NOMO-1 (cell line): Measurements from ENCODE around the gene DYNC2I2.

Experiments
- DNase-seq, 2 experiments: peaks; one replicate each; lab custom pipeline; 2025; ENCODE audit not compliant: unreplicated experiment in 2 of 2; lab: John Stamatoyannopoulos, UW

The DYNC2I2 gene

DNA sequence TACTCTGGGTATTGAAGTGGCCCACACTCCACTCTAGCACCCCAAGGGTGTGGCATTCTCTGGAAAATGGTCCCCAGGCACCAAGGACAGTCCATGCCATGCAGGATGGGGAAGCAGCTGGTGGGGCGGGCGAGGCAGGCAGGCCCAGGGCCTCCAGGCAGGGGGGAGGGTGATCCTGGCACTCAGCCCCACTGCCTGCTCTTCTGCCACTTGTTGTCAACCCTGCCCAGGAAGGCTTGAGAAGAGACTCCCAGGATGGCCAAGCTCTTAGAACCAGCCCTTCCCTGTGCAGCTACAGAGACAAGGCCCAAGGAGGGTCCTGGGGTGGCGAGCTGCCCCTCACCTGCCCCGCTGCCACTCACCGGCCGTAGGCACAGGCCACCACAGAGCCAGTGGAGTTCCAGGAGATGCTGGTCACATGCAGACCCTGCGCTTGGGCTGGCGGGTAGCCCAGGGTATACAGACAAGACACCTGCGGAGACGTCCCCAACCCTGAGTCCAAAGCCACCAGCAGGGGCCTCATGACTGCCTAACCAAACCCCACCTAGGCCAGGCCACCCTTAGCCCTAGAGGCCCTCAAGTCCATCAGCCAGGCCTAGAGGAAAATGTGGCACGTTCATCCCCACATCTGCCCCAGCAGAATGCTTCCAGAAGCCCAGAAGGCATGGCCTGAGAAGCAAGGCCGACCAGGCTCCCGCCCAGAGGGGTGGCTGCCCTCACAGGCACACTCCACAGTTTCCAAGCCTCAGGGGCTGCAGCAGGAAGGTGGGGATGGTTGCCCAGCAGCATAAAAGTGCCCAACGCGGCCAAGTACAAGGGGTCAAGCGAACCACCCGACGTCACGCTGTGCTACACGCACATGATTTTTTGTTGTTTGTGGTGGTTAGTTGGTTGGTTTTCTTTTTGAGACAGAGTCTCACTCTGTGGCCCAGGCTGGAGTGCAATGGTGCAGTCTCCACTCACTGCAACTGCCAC, 19.8 kb downstream of the DYNC2I2 start:
- no peak for DNase-seq

DNA sequence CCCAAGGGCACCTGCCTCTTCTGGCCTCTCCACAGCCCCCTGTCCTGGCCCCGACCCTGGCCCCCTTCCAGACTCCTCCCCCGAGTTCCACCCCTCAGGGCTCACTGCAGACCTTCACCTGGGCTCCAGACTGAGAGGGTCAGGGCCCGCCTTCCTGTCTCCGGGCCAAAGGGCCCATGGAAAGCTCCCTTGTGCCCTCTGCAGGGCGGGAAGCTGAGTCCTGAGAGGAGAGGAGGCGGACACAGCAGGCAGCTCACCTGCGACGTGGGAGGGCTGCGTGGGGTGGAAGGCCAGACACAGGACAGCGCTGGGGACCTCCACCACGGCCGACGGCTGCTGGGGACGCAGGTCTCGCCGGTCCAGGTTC, 20.6 kb downstream of the DYNC2I2 start:
- DNase-seq, result no peak

DNA sequence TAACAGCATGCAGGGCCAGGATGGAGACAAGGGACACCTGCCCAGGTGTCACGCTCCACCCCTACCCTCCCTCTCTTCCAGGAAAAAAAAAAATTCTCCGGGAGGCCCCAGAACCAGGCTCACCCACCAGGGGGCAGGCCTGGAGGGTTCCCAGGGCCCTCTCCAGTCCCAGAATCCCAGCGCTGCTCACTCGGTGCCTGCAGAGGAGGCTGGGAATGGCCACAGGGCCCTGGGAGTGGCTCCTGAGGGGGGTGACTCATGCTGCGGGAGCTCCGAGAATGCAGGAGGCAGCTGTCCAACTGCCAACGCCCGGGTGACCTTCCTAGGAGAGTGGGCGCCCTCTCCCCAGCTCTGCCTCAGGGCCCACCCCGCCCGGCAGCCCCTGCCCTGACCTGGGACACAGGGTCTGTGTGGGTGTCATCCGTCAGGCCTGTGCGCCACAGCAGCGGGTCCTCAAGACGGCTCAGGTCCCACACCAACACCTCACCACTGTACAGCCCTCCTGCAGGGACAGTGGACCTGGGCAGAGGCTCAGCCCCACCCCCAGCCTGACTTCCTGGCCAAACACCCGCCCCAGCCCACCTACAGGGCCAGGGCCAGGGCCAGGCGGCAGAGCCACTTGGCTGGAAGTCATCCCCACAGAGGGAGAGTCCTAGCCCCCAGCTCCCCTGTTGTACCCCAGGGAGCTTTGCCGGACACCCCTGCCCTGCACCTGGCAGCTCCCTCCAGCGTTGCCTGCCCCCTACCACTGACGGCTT, 21.2 kb downstream of the DYNC2I2 start:
- DNase-seq, result no peak

DNA sequence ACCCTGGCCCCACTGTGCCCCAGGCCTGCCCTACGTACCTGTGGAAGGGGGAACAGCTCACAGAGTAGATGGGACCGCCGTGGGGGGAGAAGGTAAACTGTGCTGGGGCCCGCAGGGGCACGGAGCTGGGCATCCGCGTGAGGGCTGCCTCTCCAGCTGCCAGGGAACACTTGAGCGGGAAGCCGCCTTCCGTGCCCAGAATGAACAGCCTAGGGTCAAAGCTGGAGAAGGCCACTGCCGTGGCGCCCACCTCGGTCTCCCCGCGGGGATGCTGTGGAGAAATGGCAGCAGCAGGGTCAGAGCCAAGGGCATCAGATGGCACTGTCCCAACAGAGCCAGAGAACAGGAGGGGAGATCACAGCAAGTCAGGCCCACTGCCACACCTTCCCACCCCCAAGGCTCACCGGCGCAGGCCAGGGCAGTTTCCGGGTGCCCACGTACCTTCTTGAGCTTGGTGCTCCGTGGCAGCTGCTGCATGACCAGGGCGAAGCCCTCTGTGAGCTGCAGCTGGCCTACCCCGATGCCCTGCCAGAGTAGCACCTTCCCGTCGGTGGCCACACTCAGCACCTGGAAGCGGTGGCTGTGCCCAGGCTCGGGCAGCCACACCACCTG, 21.9 kb downstream of the DYNC2I2 start:
- no peak for DNase-seq

DNA sequence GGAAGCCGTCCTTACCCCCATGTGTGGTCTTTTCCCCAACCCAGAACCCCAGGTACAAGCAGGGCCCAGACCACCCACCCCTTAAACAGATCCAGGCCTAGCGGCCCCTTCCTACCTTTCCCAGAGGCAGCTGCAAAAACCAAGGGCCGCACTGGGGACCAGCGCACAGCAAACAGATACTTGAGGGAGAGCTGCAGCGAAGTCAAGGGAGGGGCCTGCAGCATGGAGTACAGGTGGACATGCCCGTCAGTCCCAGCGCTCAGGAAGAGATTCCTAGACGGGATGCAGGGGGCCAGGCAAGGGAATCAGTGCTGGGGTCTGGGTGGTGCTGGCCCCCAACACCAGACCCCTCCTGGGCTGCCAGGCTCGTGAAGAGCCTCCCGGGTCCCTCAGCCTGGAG, 22.5 kb downstream of the DYNC2I2 start:
- no peak for DNase-seq

DNA sequence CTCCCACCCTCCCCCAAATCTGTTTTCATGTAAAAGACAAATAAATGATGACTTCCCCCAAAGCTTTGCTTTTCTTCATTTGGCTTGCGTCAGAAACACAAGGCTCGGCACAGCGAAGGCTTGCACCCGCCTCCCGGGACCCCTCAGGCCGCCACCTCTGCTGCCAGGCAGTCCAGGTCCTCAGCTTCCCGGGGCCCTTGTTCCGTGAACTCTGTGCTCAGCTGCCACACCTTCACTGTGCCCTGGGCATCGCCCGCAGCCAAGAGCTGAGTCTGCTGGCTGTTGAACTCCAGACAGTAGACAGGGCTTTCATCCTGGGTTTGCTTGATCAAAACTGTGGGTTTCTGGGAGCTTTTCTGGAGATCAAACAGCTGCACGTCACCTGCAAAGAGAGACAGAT, 23.0 kb downstream of the DYNC2I2 start:
- no peak for DNase-seq

DNA sequence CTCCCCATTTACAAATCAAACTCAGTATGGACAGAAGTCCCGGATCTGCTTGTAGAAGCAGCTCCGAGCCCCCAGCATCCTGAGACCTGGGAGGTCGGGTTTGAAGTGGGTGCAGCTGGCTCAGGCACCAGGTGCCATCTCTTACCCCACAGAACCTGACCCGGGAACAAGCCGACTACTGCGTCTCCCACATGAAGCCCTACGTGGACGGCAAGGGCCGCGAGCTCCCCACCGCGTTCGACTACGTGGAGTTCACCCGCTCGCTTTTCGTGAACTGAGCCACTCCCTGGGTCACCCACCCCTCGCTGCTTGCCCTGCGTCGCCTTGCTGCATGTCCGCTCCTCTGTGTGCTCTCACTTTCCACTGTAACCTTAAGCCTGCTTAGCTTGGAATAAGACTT, 23.6 kb downstream of the DYNC2I2 start:
- no peak for DNase-seq

DNA sequence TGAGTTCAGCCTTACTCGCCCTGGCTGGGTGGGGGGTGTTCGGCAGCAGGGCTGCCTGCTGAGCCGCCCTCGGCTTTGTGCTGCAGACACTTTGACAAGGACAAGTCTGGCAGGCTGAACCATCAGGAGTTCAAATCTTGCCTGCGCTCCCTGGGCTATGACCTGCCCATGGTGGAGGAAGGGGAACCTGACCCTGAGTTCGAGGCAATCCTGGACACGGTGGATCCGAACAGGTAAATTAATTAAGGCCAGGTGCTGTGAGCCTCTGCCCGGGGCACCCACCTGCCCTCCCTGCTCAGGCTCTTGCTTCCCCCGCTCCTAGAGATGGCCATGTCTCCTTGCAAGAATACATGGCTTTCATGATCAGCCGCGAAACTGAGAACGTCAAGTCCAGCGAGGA, 24.2 kb downstream of the DYNC2I2 start:
- no peak for DNase-seq

DNA sequence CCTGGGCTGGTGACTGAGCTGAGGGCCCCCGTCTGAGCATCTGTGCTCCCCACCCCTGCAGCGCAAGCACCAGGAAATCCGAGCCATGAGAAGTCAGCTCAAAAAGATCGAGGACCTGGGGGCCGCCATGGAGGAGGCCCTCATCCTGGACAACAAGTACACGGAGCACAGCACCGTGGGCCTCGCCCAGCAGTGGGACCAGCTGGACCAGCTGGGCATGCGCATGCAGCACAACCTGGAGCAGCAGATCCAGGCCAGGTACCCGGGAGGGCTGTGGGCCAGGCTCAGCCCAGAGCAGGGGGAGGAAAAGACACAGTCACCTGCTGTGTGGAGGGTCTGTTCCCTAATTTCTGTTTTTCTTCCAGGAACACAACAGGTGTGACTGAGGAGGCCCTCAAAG, 24.6 kb downstream of the DYNC2I2 start:
- DNase-seq, result no peak

DNA sequence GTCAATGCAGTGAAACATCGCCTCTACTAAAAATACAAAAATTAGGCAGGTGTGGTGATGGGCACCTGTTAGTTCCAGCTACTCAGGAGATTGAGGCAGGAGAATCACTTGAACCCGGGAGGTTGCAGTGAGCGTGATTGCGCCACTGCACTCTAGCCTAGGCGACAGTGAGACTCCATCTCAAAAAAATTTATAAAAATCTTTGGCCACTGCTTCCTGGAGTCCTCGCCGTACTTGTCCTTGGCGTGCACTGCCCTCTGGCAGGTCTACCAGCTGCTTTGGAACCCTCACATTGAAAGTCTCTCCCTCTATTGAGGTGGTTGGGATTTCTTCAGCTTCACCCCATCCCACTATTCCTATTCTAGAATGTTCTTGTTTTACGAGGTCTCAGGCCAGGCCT, 25.0 kb downstream of the DYNC2I2 start:
- no peak for DNase-seq

DNA sequence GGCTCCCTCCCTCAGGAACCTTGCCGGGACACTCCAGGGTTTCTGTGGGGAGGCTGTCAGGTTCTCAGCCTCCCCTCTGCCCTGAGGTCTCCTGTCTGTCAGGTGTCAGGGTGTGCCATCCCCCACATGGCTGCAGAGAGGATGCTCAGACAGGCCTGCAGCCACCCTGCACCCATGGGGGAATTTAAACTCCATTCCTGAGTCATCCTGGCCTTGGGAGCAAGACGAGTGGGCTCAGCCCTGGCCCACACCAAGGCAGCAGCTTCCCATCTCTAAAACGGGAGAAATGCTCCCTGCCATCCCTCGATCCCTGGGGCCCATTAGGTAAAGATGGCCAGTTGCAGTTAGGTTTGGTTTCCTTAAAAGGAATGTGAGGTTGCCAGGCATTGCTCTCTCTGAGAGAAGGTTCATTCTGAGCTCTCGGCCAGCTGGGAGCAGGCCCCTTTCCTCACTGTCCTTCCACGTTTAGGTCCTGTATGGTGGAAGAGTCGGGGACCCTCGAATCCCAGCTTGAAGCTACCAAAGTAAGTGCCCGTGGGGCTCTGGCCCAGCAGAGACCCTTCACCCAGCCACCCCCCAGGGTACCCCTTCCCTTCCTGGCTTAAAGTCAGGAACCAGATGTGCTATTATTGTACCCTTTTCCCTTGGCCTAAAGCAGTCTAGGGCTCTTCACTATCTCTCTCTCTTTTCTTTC, 26.6 kb downstream of the DYNC2I2 start:
- DNase-seq, result no peak

DNA sequence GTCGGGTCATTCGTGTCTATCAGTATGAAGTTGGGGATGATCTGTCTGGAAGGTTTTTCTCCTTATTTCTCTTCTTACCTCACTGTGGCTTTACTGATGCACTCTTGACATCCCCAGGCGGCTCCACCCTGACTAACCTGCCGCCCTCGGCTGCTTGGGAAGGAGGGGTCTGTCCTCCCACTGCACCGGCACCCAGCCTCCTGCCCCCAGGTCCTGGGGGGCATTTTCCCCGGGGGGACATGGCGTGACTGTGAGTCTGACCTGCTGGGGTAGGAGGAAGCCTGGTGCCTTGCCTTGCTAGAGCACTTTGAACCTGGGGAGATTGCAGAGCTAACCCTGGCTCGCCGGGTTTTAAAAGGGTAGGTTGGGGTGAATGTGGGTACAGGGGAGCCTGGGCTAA, 27.5 kb downstream of the DYNC2I2 start:
- DNase-seq, result no peak

DNA sequence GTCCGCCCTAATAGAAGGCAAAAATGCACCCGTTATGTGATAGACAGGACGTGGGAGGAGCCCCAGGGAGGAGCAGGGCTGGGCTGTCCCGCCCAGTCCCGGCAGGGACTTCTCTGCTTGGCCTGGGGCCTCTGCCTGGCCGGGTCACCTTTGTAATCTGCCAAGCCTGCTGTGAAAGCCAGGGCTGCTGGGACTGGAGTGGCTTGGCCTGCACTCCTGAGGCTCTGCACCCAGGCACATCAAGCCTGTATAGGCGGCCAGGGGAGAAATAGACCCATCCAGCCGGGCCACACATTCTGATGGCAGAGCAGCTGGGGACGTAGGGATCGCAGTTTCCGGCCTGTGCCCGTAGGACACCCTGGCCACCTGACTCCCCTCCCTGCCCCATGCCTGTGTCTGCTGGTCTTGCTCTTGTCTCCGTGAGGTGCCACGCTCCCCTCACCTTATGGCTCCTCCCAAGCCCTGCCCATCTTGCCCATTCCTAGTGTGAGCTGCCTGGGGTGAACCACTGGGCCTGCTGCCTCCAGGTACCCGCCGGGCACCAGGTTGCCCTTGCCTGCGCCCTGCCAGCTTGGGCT, 28.1 kb downstream of the DYNC2I2 start:
- DNase-seq, result no peak

DNA sequence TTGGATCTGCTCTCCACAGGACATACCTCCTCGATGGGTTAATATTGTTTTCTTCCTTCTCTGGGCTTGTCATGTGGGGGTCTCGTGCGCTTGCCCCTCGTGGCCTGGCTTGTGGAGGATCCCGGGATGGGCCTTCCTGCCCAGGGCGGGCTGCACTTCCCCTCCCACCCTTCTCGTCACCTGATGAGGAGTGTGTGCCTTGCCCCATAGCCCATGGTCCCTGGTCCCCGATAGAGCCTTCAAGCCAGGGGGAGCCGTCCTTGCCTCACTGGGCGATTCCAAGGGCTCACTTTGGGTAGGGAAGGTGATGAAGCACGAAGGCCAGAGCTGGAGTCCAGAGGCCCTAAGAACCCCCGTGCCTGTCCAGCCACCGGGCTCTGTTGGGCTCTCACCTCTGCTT, 28.7 kb downstream of the DYNC2I2 start:
- no peak for DNase-seq

DNA sequence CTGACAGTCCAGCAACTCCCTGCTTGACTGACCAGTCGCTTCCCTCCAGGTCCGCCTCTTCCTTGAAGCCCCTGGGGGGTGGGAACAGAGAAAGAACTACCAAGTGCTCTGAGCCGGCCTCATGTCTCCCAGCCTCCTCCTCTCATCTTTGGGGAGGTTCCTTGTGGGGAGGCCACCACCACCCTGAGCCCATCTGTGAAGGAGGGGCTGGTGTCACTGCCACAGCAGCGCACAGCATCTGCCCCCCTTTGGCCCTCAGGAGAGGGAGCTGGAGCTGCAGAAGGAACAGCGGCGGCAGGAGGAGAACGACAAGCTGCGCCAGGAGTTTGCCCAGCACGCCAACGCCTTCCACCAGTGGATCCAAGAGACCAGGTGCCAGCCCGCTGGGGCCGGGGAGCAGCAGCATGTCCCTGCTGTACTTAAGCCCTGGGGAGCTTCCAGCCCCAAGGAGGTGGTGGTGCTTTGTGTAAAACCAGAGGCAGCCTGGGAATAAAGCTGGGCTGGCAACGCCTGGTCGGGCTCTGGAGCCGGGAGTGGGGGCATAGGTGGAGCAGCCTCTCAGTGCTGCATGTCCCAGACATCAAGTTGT, 29.4 kb downstream of the DYNC2I2 start:
- no peak for DNase-seq

DNA sequence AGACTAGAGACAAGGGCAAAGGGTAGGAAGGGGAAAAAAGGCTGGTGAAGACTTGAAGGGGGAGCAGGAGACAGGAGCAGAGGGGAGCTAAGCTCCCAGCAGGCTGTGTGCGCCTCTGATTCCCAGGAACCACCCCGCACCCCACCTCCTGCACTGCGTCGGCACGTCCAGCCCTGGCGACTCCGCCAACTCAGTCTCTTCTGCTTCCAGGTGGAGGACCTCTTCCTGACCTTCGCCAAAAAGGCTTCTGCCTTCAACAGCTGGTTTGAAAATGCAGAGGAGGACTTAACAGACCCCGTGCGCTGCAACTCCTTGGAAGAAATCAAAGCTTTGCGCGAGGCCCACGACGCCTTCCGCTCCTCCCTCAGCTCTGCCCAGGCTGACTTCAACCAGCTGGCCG, 30.5 kb downstream of the DYNC2I2 start:
- DNase-seq, result no peak

DNA sequence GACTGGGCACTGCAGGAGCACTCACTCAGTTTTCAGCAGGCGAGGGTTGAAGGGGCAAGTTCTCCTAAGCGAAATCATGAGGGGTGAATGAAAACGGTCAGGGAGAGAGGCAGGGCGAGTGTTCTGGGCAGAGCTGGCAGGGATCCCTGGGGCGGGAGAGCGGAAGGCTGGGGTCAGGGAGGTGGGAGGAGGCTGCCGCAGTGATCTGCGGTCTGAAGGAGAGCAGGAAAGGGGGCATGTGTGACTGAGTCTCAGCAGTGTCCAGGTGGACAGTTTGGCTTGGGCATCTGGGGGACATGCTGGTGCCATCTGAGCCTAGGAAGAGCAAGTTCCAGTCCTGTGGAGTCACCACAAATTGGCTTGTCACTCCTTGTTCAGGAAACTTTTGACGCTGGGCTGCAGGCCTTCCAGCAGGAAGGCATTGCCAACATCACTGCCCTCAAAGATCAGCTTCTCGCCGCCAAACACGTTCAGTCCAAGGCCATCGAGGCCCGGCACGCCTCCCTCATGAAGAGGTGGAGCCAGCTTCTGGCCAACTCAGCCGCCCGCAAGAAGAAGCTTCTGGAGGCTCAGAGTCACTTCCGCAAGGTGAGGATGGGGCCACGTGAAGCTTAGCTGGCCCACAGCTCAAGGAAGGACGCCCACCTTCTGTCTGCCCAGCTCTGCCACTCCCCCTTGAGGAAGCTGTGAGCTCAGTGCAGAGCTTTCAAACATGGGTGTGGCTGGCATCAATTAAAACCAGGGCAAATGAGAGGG, 31.1 kb downstream of the DYNC2I2 start:
- no peak for DNase-seq

DNA sequence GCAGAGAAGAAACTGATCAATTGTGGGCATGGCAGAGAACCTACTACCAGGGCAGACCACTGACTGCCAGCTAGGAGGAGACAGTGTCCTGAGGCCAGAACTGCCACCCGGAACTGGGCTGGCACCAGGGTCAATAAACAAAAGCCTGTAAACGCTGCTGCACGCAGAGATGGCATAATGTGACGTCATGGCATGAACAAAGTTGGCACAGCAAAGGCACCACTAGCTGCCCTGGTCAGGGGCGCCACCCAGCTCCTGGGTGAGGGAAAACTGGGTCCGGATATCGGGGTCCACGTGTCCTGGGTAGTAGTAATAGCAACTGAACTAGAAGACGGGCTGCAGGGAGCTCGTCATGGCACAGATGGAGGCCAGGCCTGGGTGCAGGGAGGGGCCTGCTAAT, 32.1 kb downstream of the DYNC2I2 start:
- DNase-seq, result no peak

DNA sequence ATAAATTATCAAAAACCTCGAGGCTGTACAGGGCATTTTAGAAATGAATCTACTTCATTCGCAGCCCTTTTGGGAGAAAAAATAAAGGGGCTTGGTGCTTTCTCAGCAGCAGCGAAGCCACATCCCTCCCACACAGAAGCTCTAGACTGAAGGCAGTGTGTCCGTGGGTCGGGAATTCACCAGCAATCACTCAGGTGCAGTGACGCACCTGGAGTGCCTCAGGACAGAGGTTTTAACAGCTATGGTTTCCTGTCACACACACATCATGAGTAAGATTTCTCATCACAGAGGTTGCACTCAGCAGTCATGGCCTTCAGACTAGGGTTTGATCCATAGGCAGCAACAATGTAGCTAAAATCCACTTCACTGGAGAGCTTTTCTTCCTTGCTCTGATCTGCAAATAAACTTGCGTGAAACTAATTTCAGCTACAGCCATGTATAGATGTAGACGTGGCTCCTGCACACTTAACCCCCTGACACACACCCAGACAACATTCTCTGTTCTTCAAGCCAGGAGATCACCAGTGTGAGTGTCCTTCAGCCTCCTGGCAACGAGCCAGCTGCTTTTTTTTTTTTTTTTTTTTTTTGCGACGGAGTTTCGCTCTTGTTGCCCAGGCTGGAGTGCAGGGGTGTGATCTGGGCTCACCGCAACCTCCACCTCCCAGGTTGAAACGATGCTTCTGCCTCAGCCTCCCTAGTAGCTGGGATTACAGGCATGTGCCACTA, 34.8 kb downstream of the DYNC2I2 start:
- no peak for DNase-seq
